Right ventricle myocardium superior (tissue), 1 donor: Measurements from ENCODE around the gene PFN1. TPM values are rescaled to one million over a fixed set of nuclear protein-coding genes. Genes with fewer than 3 reads are reported as not detected.

Experiments used
- ATAC-seq: fragments of 200-7000 bp; cut with Tn5 transposase; one replicate; pipeline ENCODE4 v1.9.1; 2020; ENCODE audit warnings: mild to moderate bottlenecking; ENCODE audit not compliant: poor library complexity
- DNase-seq: peaks from one replicate; pipeline ENCODE4 v3.0.0-alpha.2; 2020
- intact Hi-C: fragments of 100-400 bp; cut with DNase I; formaldehyde crosslinking; loops from one replicate; pipeline ENCODE4 v1.11.2; 2022
- total RNA-seq: library from RNA; stranded (reverse); fragmentation: NEBNext Ultra II Directional; extraction: Animal tissue kit (Norgen Biotek cat#: 25700); gene quantifications from one replicate; pipeline ENCODE4 v1.2.1, GENCODE V29; 2021
- donor health status: DM: no; HTN: yes; CAD: no; lungs with severe emphysema.

Gene PFN1
- total RNA-seq, 1 donor from 2014 or later: 179 TPM

DNA sequence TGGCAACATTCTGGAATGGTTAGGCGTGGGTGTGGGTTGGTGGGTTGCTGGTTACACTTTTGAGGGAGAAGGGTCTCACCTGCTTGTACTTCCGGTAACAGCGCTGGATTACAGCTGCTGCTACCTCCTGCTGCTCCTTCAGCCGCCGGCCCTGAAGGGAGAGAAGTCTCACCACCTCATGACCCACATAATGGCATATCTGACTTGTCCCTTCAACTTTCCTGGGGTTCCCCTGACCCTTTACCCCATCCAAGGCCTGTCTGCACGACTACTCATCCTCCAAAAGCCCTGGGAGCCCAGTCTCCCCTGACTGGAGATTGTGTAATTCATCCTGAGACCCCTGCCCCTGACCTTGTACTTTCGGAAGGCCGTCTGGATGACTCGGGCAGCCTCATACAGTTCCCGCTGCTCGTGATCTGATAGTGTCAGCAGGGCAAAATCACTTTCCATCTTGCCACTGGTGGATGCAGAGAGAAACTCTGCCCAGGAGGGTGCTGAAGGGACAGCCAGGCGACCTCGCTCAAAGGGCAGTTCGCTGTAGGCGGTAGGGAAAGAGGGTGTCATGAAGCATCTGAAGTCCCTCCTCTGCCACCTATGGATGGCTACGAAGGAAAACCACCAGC lies 21.3 kb upstream of the PFN1 start:
- DNase-seq (no peak), ATAC-seq (no peak)
- intact Hi-C loops: no loop called here

DNA sequence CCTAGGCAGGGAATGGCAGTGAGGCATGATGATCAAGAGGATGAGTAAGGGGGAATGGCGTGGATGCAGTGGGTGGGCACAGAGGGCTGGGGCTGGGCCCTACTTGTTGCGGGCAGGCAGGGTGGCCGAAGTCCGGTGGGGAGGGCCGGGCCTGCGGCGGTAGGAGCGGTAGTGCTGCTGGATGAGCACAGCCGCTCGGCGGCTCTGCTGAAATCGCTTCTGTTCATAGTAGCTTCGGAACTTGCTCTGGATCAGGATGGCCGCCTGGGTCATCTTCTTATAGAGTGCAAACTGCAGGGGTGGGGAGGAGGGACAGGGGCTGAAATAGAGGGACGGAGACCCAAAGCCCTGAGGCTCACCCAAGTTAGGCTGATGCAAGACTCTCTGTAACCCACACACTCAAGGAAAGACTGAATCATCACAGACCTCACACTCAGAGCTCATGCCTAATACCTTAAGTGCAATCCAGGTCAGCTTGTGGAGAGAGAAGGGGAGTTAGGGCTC lies 20.8 kb upstream of the PFN1 start:
- no peak for DNase-seq
- no peak for ATAC-seq
- intact Hi-C loops: no loop called here

DNA sequence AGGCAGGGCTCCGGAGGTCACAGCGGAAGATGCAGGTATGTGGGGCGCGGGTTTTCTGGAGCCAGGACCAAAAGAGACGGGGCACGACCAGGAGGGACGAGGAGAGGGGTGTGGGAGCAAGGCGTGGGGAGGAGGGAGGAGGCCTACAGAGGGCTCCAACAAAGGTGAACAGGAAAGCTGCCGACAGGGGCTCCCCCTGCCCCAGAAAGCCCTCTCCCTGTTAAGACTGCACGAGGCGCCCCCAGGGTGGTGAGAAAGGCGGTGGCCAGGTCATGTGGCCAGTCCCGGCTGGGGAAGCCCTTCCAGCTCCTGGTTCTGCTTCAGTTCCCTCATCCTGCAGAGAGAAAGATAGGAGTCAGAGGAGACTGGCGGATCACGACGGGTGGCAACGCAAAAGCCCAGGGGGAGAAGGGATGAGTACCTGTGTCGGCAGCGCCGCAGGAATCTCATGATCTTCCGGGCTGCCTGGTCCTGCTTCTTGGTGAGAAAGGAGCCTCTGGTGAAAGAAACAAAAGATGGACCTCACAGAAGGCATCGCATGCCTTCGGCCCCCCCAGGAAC lies 20.2 kb upstream of the PFN1 start:
- no peak for DNase-seq
- ATAC-seq: no peak
- intact Hi-C loops: no loop called here

DNA sequence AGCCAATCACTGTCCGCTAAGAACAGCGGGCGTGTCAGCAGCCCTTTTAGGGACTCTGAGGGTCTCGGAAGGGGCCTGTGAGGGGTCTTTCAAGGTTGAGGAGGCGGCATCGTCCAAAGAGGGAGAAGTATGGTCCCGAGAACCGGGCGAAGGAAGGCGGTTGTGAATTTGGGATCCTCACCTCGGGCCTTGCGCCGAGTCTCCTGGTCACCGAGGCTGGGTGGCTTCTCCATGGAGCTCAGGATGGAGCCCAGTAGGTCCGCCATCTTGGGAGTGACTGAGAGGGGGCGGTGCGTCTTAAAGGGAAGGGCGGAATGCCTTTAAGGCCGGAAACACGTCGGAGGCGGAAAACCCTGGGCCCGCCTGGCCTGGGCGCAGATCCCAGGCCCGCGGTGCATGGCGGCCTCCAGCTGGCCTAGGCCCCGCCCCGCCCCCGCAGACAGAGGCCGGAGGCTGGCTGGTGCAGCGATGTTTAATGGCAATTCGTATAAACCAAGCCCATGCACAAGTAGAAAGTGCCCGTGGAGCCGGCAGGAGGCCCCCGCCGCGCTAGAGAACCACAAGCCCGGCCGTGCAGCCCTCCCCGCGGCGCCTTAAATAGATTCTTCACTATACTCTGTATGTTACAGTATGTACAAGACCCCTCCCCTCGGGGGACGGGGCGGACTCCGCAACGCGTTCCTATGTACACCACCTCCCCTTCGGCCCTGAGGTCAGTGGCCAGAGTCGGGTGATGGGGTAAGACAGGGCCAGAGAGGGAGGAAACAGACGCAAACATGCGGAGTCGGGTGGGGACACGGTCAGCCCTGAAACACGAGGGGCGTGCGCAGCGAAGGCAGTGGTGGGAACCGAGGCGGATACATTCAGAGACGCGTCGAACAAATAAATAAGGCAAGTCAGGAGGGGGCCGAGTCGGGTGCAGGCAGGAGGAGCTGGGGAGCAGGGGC lies 19.5 kb upstream of the PFN1 start, which contains the start of gene SPAG7:
TSS of gene SPAG7 (minus strand) at position 279 of the 947 bp plus-strand sequence. CDS start at position 266, 13 bp downstream.
- DNase-seq (peak; percentile 96), ATAC-seq (peak; percentile 84)
- intact Hi-C loops: loop anchor here (2.0 kb wide), 1 partner anchor 17 kb away; the partner anchor contains the start of gene ENO3

DNA sequence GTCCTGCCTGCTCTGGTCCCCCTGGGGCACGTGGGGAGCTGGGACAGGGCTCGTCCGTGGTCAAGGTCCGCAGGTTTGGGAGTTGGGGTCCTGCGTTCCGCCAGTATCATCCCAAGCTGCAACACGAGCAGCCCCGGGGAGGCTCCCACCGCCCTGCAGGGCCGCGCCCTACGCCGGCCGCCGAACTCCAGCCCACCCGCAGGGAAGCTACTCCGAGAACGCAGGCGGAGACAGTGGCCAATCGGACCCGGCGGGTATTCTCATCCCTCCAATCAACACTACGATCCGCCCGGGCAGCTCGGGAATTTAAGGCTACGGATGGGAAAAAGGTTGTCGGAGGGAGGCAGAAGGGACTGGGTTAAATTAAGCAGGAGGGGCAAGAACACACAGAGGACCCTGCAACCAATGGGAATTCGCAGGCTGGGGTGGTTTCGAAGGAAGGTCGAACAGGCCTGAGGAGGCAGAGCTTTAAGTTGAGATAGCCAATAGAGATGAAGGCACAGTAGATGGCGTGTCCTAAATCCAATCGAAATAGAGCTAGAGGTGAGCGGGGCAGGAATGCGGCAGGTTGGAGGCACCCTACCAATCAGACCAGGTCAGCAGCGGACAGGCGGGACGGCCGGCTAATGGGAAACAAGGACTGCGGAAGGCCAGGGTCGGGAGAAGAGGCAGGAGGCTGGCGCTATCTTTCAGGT lies 18.7 kb upstream of the PFN1 start:
- intact Hi-C loops: loop anchor here (2.0 kb wide), 1 partner anchor 16 kb away; the partner anchor contains the start of gene ENO3
- ATAC-seq (peak; percentile 88), DNase-seq (peak; percentile 99)

DNA sequence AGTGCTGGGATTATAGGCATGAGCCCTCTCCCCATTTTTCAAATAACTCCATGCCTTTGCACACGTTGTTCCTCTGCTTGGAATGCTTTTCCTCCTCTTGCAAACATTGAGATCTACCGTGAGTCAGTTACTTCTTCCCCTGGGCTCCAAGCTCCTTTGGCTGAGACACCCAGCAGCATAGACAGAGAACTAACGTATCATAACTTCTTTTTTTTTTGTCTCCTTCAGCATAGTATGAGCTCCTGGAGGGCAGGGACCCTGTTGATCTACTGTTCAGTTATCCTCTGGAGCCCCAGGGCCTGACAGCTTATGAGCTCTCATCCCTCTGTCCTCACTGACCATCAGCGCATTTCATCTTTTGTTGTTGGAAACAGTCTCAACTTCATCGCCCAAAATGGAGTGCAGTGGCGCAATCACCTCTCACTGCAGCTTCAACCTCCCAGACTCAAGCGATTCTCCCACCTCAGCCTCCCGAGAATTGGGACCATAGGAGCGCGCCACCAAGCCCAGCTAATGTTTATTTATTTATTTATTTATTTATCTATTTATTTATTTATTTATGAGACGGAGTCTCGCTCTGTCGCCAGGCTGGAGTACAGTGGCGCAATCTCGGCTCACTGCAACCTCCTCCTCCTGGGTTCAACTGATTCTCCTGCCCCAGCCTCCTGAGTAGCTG lies 17.1 kb upstream of the PFN1 start:
- intact Hi-C loops: no loop called here
- DNase-seq (no peak), ATAC-seq (no peak)

DNA sequence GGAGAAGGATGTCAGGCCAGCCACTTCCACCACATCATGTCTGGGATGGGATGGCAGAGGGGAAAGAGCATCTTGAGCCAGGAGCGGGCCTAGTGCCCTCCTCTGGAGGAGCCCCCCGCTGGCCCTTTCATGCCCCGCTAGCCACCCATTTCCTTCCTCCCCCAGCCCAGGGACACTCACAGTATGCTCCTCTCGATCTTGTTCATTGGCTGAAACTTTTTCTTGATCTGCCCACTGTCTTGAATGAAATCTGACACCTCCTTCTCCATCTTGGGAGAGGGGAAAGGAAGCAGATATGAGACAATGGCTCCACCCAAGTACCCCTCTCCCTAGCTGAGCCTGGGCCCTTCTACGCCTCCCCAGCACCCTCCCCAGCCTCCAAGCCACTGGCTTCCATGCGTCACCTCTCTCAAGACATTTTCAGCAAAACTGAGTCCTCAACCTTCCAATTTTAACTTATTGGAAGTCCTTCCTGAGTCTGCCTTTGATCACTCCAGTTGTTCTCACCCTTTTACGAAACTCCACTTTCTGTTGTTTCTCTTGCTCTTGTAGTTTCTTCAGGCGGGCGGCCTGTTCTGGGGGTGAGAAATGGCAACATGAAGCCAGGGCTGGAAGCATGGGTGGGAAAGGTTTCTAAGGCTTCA lies 12.1 kb upstream of the PFN1 start:
- intact Hi-C loops: no loop called here
- no peak for ATAC-seq

DNA sequence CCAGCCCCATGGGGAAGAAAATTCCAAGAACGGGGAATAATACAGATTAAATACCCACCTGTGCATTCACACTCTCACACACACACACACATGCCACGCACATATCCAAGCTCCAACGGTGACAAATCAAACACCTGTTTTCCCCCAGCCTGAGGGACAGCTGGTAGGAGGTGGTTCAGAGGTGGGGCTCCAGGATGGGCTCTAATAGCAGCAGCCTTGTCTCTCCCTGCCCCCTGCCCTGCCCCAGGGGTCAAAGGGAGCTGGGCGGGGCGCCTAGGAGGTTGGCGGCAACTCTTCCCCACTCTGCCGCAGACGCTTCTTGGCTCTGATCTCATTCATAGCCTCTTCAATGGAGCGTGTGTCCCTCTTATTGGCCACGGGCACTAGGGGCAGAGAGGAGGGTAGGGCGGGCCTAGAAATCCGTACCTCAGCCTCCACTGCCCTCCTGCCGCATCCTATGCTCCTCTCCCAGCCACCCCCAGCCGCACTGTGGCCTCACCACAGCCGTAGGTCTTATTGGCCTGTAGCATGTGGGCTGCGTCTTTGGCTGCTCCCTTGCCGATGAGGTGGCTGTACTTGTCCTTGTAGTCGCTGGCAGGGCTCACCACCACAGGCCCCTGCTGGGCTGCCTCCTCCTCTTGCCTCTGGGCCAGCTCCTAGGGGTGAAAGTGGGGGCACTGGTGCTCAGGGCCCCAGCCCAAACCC lies 11.1 kb upstream of the PFN1 start:
- intact Hi-C loops: no loop called here
- no peak for ATAC-seq
- DNase-seq: no peak

More for the DNA sequence above, 12.1 kb upstream of the PFN1 start:
- no peak for DNase-seq

DNA sequence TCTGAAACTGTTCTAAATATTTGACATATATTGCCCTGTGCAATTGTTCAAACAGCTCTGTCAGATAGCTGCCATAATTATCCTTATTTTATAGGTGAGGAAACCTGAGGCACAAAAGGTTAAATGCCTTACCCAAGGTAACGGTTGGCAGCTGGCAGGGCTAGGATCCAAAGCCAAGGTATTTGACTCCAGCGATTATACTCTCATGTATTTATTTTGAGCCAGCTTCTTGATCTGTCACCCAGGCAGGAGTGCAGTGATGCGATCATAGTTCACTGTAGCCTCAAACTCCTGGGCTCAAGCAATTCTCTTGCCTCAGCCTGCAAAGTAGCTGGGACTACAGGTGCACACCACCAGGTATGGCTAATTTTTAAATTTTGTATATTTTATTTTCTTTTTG lies 9.8 kb upstream of the PFN1 start:
- DNase-seq (no peak), ATAC-seq (peak; percentile 54)
- intact Hi-C loops: no loop called here

DNA sequence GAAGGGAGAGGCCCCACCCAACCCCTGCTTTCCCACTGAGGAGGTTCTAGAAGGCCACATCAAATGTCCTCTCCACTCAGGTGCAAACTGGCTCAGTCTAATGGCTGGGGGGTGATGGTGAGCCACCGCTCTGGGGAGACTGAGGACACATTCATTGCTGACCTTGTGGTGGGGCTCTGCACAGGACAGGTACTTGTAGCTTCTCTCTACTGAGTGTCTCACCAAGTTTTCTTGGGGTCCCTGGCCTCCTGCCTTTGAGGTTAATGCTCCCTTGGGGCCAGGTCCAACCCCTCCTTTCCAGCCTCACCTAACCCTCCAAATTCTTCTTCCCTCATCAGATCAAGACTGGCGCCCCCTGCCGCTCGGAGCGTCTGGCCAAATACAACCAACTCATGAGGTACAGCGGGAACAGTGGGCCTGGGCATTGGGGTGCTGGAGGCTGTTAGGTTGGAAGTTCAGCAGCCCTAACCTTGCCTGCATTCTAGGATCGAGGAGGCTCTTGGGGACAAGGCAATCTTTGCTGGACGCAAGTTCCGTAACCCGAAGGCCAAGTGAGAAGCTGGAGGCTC lies 8.2 kb upstream of the PFN1 start:
- DNase-seq: peak; percentile 72
- intact Hi-C loops: no loop called here
- ATAC-seq: no peak

DNA sequence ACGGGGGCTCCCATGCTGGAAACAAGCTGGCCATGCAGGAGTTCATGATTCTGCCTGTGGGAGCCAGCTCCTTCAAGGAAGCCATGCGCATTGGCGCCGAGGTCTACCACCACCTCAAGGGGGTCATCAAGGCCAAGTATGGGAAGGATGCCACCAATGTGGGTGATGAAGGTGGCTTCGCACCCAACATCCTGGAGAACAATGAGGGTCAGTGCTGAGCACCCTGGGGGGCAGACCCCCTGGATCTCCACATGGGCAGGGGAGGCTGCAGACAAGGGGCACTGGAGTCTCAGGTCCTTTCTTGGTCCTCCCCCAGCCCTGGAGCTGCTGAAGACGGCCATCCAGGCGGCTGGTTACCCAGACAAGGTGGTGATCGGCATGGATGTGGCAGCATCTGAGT lies 6.8 kb upstream of the PFN1 start:
- DNase-seq (no peak), ATAC-seq (no peak)
- intact Hi-C loops: no loop called here

DNA sequence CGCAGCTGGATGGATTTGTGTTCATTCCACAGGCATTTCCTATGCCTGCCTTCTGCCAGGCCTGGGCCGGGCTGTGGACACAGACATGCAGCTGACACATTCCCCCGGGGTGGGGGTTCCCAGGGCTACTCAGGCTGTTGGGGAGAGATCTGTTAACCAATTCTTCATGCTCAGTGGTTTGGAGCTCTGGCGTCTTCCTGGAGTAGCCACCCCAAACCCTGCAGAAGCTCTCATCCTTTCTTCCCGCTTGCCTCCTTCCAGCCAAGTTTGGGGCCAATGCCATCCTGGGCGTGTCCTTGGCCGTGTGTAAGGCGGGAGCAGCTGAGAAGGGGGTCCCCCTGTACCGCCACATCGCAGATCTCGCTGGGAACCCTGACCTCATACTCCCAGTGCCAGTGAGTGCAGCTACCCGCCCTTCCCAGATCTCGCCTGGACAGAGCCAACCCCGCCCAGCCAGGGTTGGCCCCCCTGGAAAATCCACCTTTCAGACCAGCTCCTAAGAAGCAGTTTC lies 5.2 kb upstream of the PFN1 start:
- no peak for DNase-seq
- intact Hi-C loops: no loop called here
- no peak for ATAC-seq

DNA sequence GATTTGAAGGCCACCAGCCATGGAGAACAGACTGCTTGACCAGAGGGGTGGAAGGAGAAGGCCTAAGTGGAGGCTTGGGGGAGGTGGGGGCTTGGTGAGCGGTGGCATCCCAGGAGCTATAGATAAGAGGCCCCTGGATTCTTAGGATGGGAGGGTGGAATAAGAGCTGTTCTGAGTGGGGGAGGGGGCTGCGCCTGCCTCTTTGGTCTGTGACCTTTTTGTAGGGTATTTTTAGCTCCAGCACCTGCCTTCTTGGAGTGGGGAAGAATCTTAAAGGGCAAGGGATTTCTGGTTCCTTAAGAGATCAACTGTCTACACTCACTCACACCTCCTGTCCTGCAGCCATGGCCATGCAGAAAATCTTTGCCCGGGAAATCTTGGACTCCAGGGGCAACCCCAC lies 3.2 kb upstream of the PFN1 start:
- ATAC-seq (no peak), DNase-seq (no peak)
- intact Hi-C loops: loop anchor here (2.0 kb wide), 1 partner anchor 15 kb away; the partner anchor contains the start of gene SPAG7

DNA sequence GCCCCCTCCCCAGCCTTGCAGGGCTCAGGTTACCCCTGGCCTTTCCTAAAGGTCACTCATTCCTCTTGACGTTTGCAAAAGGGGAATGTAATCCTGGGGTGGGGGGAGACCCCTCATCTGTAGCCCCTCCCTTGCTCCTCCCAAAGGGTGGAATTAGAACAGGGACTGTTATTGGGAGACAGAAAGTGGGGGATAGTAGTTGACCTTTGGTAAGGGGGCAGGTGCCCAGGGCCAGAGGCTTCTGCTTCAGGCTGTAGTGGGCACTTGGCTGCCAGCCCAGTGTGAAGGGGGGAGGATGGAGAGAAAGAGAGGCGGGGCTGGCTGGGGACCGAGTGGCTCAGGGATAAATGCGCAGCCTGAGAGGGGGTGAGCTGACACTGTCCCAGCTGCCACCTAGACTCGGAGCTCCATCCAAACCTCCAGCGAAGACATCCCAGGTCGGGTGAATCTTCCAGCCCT lies 2.4 kb upstream of the PFN1 start, which contains the start of gene ENO3:
TSS of gene ENO3 (plus strand) at position 374 of the 459 bp plus-strand sequence. CDS start 711 bp downstream, outside the sequence.
- intact Hi-C loops: loop anchor here (2.0 kb wide), 1 partner anchor 16 kb away; the partner anchor contains the start of gene SPAG7
- DNase-seq (peak; percentile 66), ATAC-seq (no peak)

DNA sequence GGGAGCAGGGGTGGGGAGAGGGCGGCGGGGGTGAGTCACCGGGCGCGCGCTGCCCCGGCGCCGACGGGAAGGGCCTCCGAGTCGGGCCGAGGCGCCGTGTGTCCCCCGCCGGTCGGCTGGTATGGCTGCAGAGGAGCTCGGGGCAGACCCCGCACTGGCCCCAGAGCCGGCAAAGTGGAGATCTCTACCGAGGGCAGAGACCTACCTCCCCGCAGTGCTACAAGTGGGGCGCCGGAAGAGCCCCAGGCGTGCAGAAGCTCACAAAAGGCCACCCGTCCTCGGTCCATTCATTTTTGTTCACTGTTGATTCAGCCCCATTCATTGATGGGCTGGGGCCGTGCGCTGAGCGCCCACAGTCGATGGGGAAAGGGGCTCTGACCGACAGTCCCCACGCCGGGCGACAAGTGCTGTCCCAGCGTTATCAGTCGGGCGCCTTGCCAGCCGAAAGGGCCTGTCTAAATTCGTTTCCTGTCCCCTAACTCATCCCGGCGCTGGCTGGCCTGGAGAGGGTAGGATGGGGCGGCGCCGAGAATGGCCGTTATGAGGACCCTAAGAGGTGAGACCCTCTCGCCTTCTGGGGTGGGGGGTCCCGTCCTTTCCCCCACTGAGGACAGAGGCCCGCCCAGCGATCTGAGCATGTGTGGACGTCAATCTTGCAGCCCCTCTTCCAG lies 1.9 kb upstream of the PFN1 start:
- intact Hi-C loops: loop anchor here (2.0 kb wide), 1 partner anchor 17 kb away; the partner anchor contains the start of gene SPAG7
- ATAC-seq: peak; percentile 1
- DNase-seq: peak; percentile 87
